HG02571 (cell line): Measurements from ENCODE around the gene RPS19.

ENCODE experiments used
- ATAC-seq: cut with Tn5 transposase; IDR thresholded peaks from one replicate; pipeline ENCODE4 v1.9.1; 2021; ENCODE audit warnings: mild to moderate bottlenecking, moderate library complexity; ENCODE audit not compliant: unreplicated experiment

RPS19 gene

GRCh38 chr19:41897181-41897580 is 37.1 kb downstream of the RPS19 start:
- no peak for ATAC-seq

- ATAC-seq, result no peak
These were observed 37.8 kb downstream of the RPS19 start for GRCh38 chr19:41897820-41898219.

- ATAC-seq, result no peak
These were observed 38.2 kb downstream of the RPS19 start for GRCh38 chr19:41898235-41898634.

- ATAC-seq, result no peak
These were observed 41.8 kb downstream of the RPS19 start for GRCh38 chr19:41901707-41902360.

- ATAC-seq, result no peak
These were observed 42.5 kb downstream of the RPS19 start for GRCh38 chr19:41902594-41902993.

- ATAC-seq, result no peak
These were observed 43.3 kb downstream of the RPS19 start for GRCh38 chr19:41903193-41903953.

GRCh38 chr19:41904118-41904870 is 44.2 kb downstream of the RPS19 start:
- no peak for ATAC-seq

- no peak for ATAC-seq
These were observed 45.4 kb downstream of the RPS19 start for GRCh38 chr19:41905273-41906002.

GRCh38 chr19:41906271-41906670 is 46.2 kb downstream of the RPS19 start:
- ATAC-seq, result no peak

- no peak for ATAC-seq
These were observed 47.0 kb downstream of the RPS19 start for GRCh38 chr19:41906916-41907680.

- ATAC-seq, result no peak
These were observed 48.0 kb downstream of the RPS19 start for GRCh38 chr19:41907994-41908615.

- ATAC-seq, result no peak
These were observed 48.8 kb downstream of the RPS19 start for GRCh38 chr19:41908724-41909464.

GRCh38 chr19:41909706-41910105 is 49.7 kb downstream of the RPS19 start:
- no peak for ATAC-seq

GRCh38 chr19:41910240-41910991 is 50.4 kb downstream of the RPS19 start:
- no peak for ATAC-seq

- ATAC-seq, result no peak
These were observed 51.2 kb downstream of the RPS19 start for GRCh38 chr19:41910992-41911888.

- no peak for ATAC-seq
These were observed 52.1 kb downstream of the RPS19 start for GRCh38 chr19:41911889-41912731.
